GM12801 (cell line): ENCODE measurements around the gene TANGO2.

ENCODE experiments used
- TF ChIP-seq, protein P1 (sequence below): IDR thresholded peaks from one replicate; pipeline ENCODE4 v1.5.1; 2011; ENCODE audit warnings: control low read depth; ENCODE audit not compliant: insufficient read length; ENCODE audit errors: extremely low read depth

TANGO2 gene

DNA sequence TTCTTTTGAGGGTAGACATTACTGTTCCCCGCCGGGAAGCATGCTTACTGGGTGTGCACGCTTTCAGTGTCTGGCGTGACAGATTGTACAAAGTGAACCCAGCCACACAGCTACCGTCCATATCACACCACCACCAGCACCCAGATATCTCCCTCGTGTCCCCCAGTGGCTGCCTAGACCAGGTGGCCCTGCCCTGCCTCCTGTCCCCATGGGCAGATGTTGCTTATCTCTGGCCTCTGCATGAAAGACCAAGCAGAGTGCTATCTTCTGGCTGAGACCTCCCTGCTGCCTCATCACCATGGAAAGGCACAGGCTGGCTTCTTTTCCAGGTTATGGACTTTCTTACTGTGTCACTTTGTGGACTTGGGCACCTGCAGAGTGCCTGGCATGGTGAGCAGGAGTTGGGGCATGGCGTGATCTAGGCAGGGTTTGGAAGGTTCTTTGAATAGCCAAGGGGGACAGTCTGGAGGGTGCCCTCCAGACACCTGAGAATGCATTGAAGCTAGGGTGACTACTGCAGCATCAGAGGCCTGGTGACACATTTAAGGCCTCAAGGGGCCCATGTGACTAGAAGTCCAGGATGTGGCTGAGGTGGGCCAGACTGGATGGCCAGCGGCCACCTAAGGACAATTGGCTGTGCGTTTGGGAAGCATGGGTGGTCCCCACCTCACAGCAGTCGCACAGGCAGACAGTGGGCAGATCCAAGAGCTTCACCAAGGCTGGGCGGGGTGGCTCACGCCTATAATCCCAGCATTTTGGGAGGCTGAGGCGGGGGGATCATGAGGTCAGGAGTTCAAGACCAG, 4.7 kb downstream of the TANGO2 start:
- TF ChIP-seq, protein P1, sequence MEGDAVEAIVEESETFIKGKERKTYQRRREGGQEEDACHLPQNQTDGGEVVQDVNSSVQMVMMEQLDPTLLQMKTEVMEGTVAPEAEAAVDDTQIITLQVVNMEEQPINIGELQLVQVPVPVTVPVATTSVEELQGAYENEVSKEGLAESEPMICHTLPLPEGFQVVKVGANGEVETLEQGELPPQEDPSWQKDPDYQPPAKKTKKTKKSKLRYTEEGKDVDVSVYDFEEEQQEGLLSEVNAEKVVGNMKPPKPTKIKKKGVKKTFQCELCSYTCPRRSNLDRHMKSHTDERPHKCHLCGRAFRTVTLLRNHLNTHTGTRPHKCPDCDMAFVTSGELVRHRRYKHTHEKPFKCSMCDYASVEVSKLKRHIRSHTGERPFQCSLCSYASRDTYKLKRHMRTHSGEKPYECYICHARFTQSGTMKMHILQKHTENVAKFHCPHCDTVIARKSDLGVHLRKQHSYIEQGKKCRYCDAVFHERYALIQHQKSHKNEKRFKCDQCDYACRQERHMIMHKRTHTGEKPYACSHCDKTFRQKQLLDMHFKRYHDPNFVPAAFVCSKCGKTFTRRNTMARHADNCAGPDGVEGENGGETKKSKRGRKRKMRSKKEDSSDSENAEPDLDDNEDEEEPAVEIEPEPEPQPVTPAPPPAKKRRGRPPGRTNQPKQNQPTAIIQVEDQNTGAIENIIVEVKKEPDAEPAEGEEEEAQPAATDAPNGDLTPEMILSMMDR, result no peak

DNA sequence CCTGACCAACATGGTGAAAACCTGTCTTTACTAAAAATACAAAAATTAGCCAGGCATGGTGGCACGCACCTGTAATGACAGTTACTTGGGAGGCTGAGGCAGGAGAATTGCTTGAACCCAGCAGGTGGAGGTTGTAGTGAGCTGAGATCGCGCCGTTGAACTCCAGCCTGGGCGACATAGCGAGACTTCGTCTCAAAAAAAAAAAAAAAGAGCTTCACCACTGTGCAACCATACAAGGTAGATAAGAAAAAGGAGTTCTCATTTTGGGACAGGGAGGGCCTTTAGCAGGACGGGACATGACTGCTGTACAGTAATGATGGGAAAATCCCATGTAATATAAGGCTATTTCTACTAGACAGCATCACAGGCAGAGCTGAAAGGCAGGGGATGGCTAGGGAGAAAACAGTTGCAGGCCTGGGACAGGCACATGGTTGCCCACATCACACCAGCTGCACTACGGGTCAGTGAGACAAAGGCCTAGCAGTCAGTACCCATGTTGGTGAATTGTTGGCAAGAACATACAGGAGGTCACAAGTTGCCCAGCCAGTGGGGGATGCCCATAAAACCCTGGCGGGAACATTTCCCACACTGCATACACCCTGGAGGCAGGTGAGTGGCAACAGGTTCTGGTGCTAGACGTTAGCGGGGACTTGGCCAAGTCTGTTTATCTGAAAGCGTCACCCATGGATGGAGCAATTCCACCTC, 5.4 kb downstream of the TANGO2 start:
- TF ChIP-seq, protein P1, result no peak

DNA sequence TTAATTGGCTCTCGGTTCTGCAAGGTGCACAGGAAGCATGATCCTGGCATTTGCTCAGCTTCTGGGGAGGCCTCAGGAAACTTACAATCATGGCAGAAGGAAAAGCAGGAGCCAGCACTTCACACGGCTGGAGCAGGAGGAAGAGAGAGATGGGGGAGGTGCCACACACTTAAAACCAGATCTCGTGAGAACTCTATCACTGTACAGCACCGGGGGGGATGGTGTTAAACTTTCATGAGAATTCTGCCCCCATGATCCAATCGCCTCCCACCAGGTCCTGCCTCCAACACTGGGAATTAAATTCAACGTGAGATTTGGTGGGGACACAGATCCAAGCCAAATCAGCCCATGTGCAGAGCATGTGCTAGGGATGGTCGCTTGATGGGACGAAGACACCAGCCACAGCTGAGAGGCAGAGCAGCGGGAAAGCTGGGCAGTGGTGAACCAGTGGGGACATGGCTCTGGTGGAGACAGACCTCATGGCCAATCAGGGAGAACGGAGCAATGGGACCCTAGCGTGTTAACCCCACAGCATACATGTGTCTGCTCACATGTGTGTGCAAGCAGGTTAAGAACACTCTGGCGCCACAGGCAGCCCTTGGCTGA, 6.2 kb downstream of the TANGO2 start:
- TF ChIP-seq, protein P1, result no peak

DNA sequence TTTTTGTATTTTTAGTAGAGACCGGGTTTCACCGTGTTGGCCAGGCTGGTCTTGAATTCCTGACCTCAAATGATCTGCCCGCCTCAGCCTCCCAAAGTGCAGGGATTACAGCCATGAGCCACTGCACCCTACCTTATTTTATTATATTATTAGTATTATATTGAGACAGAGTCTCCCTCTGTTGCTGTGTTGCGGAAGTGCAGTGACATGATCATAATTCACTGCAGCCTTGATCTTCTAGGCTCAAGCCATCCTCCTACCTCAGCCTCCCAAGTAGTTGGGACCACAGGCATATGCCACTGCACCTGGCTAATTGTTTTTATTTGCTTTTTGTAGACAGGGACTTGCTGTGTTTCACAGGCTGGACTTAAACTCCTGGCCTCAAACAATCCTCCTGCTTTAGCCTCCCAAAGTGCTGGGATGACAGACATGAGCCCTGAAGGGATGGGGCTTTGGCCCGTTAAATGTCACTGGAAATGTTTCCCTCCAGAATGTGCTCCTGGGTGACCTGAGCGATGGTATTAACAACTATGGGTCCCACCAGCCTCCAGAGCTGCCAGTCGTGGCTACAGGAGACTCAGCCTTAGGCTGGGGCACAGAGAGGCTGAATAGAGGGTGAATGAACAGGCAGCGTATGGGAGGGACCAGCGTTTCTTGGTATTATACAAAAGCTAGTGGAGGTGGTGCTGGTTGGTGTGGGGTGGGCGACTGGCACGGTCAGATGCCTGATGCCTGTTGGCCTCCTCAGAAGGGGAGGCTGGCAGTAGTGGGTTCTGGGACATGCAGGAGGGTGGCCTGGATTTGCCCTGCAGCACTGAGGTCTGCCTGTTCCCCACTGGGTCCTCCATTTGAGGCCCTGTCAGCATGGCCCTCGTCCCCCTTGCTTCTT, 7.3 kb downstream of the TANGO2 start:
- TF ChIP-seq, protein P1, result no peak

DNA sequence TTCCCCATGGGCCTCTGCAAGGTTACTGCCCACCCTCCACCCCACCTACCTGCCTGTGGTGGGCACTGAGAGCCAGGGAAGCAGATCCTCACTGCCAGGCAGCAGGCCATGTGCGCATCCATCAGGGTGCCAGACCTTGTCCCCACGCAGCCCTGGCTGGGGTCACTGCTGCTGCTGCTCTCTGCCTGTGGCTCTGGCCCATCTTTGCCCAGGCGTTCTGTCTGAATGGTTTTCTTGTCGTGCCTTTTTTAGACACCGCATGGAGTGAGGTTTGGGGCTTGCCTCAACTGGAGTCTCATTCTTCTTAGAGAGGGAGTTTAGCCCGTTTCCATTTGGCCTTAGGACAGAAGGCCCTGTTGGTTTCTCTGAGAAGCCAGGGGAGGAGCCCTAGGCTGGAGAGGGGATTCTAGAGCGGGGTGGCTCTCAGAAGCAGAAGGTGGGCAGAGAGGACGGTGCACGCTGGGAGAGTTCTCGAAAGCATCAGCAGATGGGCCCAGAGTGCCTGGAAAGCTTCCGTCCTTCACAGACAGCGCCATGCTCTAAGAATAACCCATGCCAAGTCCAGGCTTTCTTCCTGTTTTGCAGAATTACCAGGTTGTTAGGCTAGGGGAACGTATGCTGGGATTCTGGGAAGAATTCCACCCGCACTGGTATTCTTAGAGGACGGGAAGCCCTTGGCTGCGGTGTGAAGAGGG, 8.1 kb downstream of the TANGO2 start:
- TF ChIP-seq, protein P1, result no peak

DNA sequence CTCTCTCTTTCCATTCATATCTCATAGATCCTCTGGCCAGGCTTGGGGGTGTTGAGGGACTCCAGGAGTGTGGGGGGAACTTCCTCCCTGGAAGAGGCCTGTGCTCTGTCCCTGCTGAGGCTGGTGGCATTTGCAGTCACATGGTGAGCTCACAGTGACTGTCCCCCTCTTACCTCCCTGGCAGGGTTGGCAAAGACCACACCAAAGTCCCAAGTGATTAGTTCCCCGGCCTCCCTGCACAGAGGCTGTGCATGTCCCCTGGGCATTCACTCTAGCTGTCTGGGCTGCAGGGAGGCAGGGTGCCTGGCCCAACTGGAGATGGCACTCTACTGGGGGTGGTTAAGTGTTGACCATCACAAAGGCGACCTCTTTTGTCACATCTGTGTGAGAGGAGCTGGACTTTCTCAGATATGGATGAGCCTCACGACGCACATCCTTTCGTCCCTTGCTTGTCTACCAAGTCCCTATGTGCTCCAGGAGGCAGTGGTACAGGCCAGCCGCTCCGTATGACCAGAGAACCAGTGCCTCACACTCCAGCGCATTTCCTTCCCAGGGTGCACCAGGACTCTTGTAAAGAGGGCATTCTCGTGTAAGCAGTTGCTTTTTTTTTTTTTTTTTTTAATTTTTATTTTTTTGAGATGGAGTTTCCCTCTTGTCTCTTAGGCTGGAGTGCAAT, 8.8 kb downstream of the TANGO2 start:
- TF ChIP-seq, protein P1, result no peak
